Measurements from ENCODE around the gene GJD2. TPM values are rescaled to one million over a fixed set of nuclear protein-coding genes. Genes with fewer than 3 reads are reported as not detected.

The GJD2 gene
- total RNA-seq, 4 donors from 2014 or later, result not detected

GRCh38 chr15:34786206-34786605 lies 31.4 kb upstream of the GJD2 start:
- ATAC-seq (ENCODE audit: low FRiP score) (no peak), DNase-seq (ENCODE audit: low spot score) (no peak)
- TF ChIP-seq, protein P1, sequence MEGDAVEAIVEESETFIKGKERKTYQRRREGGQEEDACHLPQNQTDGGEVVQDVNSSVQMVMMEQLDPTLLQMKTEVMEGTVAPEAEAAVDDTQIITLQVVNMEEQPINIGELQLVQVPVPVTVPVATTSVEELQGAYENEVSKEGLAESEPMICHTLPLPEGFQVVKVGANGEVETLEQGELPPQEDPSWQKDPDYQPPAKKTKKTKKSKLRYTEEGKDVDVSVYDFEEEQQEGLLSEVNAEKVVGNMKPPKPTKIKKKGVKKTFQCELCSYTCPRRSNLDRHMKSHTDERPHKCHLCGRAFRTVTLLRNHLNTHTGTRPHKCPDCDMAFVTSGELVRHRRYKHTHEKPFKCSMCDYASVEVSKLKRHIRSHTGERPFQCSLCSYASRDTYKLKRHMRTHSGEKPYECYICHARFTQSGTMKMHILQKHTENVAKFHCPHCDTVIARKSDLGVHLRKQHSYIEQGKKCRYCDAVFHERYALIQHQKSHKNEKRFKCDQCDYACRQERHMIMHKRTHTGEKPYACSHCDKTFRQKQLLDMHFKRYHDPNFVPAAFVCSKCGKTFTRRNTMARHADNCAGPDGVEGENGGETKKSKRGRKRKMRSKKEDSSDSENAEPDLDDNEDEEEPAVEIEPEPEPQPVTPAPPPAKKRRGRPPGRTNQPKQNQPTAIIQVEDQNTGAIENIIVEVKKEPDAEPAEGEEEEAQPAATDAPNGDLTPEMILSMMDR (IDR thresholded peaks at IDR 0.05), result no peak

DNA sequence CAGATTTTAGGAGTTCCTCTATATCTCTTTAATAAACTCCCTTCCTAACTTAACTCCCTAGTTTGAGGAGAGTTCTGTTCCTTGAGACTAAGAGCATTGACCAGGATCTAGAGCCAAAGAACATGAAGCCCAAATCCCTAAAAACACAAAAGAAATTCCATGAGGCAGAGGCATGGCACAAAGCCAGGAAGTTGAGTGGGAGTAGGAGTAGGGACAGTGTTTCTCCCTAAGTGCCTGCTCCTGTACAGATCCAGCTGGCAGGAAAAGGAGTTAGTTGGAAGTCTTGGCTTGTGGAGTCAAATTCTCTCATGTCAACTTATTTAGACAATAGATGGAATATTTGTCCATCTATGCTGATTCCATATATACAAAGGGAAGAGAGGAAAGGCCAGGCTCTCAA lies 29.2 kb upstream of the GJD2 start:
- DNase-seq (ENCODE audit: low spot score) (no peak), ATAC-seq (ENCODE audit: low FRiP score) (no peak)
- TF ChIP-seq, protein P1 (IDR thresholded peaks at IDR 0.05), result no peak

GRCh38 chr15:34783431-34783830 lies 28.6 kb upstream of the GJD2 start:
- ATAC-seq (ENCODE audit: low FRiP score), result no peak
- DNase-seq (ENCODE audit: low spot score), result no peak
- TF ChIP-seq, protein P1 (IDR thresholded peaks at IDR 0.05), result no peak

DNA sequence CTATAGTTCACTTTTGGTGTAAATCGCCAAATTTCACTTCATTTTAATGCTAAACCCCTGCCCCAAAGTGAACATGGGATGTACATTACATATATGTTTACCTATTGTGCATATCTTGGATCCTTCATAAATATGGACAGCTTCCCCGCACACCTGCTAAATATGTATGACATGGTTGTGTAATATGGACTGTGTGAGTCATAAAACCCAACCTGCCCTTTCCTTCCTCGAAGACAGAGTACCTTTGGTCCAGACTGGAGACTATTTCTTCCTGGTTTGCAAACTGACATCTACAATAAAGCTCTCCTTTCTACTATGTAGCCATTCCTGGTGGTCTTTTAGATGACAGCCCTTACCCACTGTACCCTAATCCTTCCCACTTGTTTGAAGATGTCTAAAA lies 28.1 kb upstream of the GJD2 start:
- TF ChIP-seq, protein P1 (IDR thresholded peaks at IDR 0.05), result no peak
- DNase-seq (ENCODE audit: low spot score), result no peak
- ATAC-seq (ENCODE audit: low FRiP score), result no peak

GRCh38 chr15:34780725-34781124 lies 25.9 kb upstream of the GJD2 start:
- no peak for DNase-seq (ENCODE audit: low spot score)
- TF ChIP-seq, protein P1 (IDR thresholded peaks at IDR 0.05), result no peak
- no peak for ATAC-seq (ENCODE audit: low FRiP score)

DNA sequence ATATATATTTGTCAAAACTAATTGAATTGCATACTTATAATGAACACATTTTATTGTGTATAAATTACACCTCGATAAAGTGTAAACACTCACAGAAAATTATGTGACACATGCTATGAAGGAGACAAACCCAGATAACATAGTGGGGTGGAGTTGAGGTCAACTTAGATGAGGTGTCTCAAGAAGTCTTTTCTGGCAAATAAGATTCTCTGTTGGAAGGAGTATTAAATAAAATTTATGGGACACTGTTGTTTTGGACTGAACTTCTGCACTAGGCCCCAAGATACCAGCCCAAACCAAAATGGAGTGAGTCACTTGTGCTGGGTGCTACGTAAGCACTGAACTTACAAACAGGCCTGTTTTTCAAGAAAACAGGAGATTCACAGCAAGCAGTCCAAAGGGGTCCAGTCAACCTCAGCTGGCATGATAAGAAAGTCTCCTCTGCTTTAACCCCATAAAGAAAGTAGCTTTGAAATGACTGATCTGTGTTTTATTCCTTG lies 21.9 kb upstream of the GJD2 start:
- DNase-seq (ENCODE audit: low spot score), result no peak
- TF ChIP-seq, protein P1 (IDR thresholded peaks at IDR 0.05), result no peak
- ATAC-seq (ENCODE audit: low FRiP score), result no peak

DNA sequence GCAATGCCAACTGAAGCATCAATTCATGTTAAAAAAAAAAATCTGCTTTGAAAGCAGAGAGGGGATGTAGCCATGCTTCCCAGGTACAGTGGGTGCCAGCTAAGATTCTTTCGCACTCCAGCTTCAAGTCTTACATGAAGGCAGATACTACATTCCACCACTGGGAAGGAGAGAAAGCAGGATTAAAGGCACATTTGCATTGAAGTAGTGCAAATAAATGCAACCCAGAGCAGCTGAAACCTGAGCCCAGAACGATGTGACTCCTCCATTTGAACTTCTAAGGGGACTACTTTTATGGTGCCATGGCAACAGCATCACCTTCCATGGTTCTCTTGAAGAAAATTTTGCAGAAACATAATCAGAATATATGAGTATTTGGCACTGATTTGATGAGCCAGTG lies 19.1 kb upstream of the GJD2 start:
- TF ChIP-seq, protein P1 (IDR thresholded peaks at IDR 0.05), result no peak
- ATAC-seq (ENCODE audit: low FRiP score), result no peak
- DNase-seq (ENCODE audit: low spot score), result no peak

All from omental fat pad (tissue), 4 donors.